OCI-LY1 (cell line): ENCODE results near the gene FGR.

Source experiments
- H2AFZ ChIP-seq: fragments of 200-600 bp; sonication (generic), shearing (Covaris generic); 2 replicates; pipeline ENCODE4 v1.6.0; 2014; ENCODE audit warnings: antibody characterized with exemption, mild to moderate bottlenecking, low read length
- H3F3A ChIP-seq: fragments of 200-600 bp; sonication (generic), shearing (Covaris generic); 2 replicates; pipeline ENCODE4 v1.6.0; 2014; ENCODE audit warnings: mild to moderate bottlenecking, antibody characterized with exemption, low read length, moderate library complexity; ENCODE audit not compliant: insufficient read depth
- H3K27ac ChIP-seq: fragments of 200-600 bp; sonication (generic); 2 replicates; pipeline ENCODE4 v1.5.1; 2014; ENCODE audit warnings: low read length, mixed run types, mild to moderate bottlenecking, low read depth; ENCODE audit not compliant: poor library complexity, severe bottlenecking
- H3K27me3 ChIP-seq: fragments of 200-600 bp; sonication (generic); 2 replicates; pipeline ENCODE4 v1.6.0; 2014; ENCODE audit warnings: antibody characterized with exemption, mild to moderate bottlenecking, low read length, moderate library complexity; ENCODE audit not compliant: insufficient read depth
- H3K36me3 ChIP-seq: fragments of 200-600 bp; sonication (generic); 2 replicates; pipeline ENCODE4 v1.6.1; 2014; ENCODE audit warnings: mild to moderate bottlenecking, antibody characterized with exemption, low read length, moderate library complexity, mixed read lengths; ENCODE audit not compliant: insufficient read depth
- H3K4me1 ChIP-seq: fragments of 200-600 bp; sonication (generic); 2 replicates; pipeline ENCODE4 v1.5.1; 2014; ENCODE audit warnings: mild to moderate bottlenecking, low read length, moderate library complexity; ENCODE audit not compliant: insufficient read depth, severe bottlenecking
- H3K4me2 ChIP-seq: fragments of 200-600 bp; sonication (generic), shearing (Covaris generic); 2 replicates; pipeline ENCODE4 v1.6.1; 2014; ENCODE audit warnings: low read length
- H3K4me3 ChIP-seq: fragments of 200-600 bp; sonication (generic); 2 replicates; pipeline ENCODE4 v1.5.1; 2014; ENCODE audit warnings: low read length, low read depth, mild to moderate bottlenecking, mixed read lengths; ENCODE audit not compliant: poor library complexity, severe bottlenecking
- H3K79me2 ChIP-seq: fragments of 200-600 bp; shearing (Covaris generic); 2 replicates; pipeline ENCODE4 v1.6.1; 2016; ENCODE audit warnings: mixed run types, low read length, mixed read lengths; ENCODE audit not compliant: insufficient read depth
- H3K9ac ChIP-seq: fragments of 200-600 bp; sonication (generic), shearing (Covaris generic); 2 replicates; pipeline ENCODE4 v1.6.1; 2014; ENCODE audit warnings: mild to moderate bottlenecking, low read length, mixed read lengths
- H3K9me2 ChIP-seq: fragments of 200-600 bp; sonication (generic), shearing (Covaris generic); 2 replicates; pipeline ENCODE4 v1.6.1; 2014; ENCODE audit warnings: low read depth, mild to moderate bottlenecking, low read length, mixed read lengths
- H3K9me3 ChIP-seq: fragments of 200-600 bp; shearing (Covaris generic); 2 replicates; pipeline ENCODE4 v1.6.1; 2014; ENCODE audit warnings: low read length, mixed read lengths
- H4K20me1 ChIP-seq: fragments of 200-600 bp; sonication (generic), shearing (Covaris generic); 2 replicates; pipeline ENCODE4 v1.6.0; 2016; ENCODE audit warnings: mild to moderate bottlenecking, low read length; ENCODE audit not compliant: insufficient read depth
- EZH2 ChIP-seq: fragments of 200-600 bp; sonication (generic), shearing (Covaris generic); IDR thresholded peaks from 2 replicates; pipeline ENCODE4 v1.8.0; 2017; ENCODE audit warnings: borderline replicate concordance, mixed run types, mild to moderate bottlenecking, antibody characterized with exemption, low read length, moderate library complexity, mixed read lengths
- TF ChIP-seq, protein P1 (sequence below): fragments of 200-600 bp; sonication (generic), shearing (Covaris generic); IDR thresholded peaks from 2 replicates; pipeline ENCODE4 v1.5.1; 2017; ENCODE audit warnings: mild to moderate bottlenecking, antibody characterized with exemption, low read length, moderate library complexity, mixed read lengths

The FGR gene

GRCh38 chr1:27609210-27609555, 25.8 kb downstream of the FGR start:
- Histone ChIP-seq H3K4me2 (peak overlapping the region; percentile 26; the same call in 1 of the 2 replicates), H3K27me3 (no peaks in the 10 kb centered on the region), H3K4me1 (peaks cover 22% of the 10 kb centered on the region), H3F3A (no peaks in the 10 kb centered on the region), H2AFZ (no peak overlapping the region), H3K9me2 (no peaks in the 10 kb centered on the region), H3K36me3 (no peaks in the 10 kb centered on the region), H3K9ac (no peak overlapping the region), H3K27ac (no peak overlapping the region), H3K79me2 (no peaks in the 10 kb centered on the region), H3K9me3 (no peaks in the 10 kb centered on the region), H4K20me1 (no peaks in the 10 kb centered on the region), H3K4me3 (no peak overlapping the region)
- TF ChIP-seq, protein P1, sequence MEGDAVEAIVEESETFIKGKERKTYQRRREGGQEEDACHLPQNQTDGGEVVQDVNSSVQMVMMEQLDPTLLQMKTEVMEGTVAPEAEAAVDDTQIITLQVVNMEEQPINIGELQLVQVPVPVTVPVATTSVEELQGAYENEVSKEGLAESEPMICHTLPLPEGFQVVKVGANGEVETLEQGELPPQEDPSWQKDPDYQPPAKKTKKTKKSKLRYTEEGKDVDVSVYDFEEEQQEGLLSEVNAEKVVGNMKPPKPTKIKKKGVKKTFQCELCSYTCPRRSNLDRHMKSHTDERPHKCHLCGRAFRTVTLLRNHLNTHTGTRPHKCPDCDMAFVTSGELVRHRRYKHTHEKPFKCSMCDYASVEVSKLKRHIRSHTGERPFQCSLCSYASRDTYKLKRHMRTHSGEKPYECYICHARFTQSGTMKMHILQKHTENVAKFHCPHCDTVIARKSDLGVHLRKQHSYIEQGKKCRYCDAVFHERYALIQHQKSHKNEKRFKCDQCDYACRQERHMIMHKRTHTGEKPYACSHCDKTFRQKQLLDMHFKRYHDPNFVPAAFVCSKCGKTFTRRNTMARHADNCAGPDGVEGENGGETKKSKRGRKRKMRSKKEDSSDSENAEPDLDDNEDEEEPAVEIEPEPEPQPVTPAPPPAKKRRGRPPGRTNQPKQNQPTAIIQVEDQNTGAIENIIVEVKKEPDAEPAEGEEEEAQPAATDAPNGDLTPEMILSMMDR = no peak
- no peak for TF ChIP-seq EZH2

- H3F3A ChIP-seq = no peaks in the 10 kb centered on the region
- no peaks in the 10 kb centered on the region for H3K36me3 ChIP-seq
- H3K9me3 ChIP-seq = no peaks in the 10 kb centered on the region
- no peak overlapping the region for H3K4me2 ChIP-seq
- no peak overlapping the region for H3K27ac ChIP-seq
- no peaks in the 10 kb centered on the region for H4K20me1 ChIP-seq
- peaks cover 24% of the 10 kb centered on the region for H3K4me1 ChIP-seq
- no peaks in the 10 kb centered on the region for H3K27me3 ChIP-seq
- H3K9ac ChIP-seq = no peak overlapping the region
- no peaks in the 10 kb centered on the region for H3K9me2 ChIP-seq
- no peak overlapping the region for H2AFZ ChIP-seq
- H3K4me3 ChIP-seq = no peak overlapping the region
- H3K79me2 ChIP-seq = no peaks in the 10 kb centered on the region
- no peak for TF ChIP-seq EZH2
- TF ChIP-seq, protein P1 = no peak
Measured at GRCh38 chr1:27607239-27607804, 27.7 kb downstream of the FGR start.

DNA sequence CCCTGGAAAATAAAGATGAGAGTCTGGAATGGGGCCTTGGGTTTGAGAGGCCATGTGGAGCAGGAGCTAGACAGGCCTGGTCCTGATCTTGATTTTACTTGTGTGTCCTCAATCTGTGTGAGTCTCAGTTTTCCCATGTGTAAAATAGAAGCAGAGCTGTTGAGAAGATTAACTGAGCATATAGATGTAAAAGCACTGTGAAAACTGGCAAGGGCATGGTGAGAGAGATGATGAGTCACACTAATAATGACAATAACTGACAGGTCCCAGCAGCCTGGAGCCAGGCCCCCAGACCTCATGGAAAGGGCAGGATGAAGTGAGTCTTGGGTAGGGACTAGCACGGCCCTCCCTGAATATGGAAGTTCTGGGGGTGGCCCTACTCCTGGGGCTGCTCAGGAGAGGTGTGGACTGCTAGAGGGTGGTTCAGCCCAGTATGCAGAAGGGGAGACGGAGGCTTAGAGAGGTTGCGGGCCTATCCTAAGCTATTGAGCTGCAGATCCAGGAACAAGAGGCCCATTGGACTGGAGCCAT, 28.2 kb downstream of the FGR start:
- H3K9me2 ChIP-seq = no peaks in the 10 kb centered on the region
- H2AFZ ChIP-seq = no peak overlapping the region
- TF ChIP-seq, protein P1 = no peak
- TF ChIP-seq EZH2 = no peak

More for the DNA sequence above, 28.2 kb downstream of the FGR start:
- no peaks in the 10 kb centered on the region for H4K20me1 ChIP-seq
- no peak overlapping the region for H3K4me3 ChIP-seq
- H3K4me2 ChIP-seq = no peak overlapping the region
- H3K4me1 ChIP-seq = peaks cover 29% of the 10 kb centered on the region
- no peak overlapping the region for H3K27ac ChIP-seq
- no peaks in the 10 kb centered on the region for H3K27me3 ChIP-seq
- H3F3A ChIP-seq = no peaks in the 10 kb centered on the region
- no peaks in the 10 kb centered on the region for H3K36me3 ChIP-seq
- no peaks in the 10 kb centered on the region for H3K9me3 ChIP-seq
- H3K9ac ChIP-seq = no peak overlapping the region
- no peaks in the 10 kb centered on the region for H3K79me2 ChIP-seq
